PFSK-1 (cell line): ENCODE measurements around the gene GPC6.

Experiments used
- FOXP2 ChIP-seq: optimal IDR thresholded peaks from 2 replicates; pipeline ENCODE3; 2011; ENCODE audit warnings: borderline replicate concordance, control low read depth, inconsistent platforms; ENCODE audit not compliant: insufficient read depth; ENCODE audit errors: extremely low read length, extremely low read depth
- POLR2AphosphoS5 ChIP-seq: IDR thresholded peaks from 2 replicates; pipeline ENCODE4 v1.6.1; 2012; ENCODE audit warnings: low read depth, mild to moderate bottlenecking, control low read depth, low read length, moderate library complexity
- SIN3A ChIP-seq: IDR thresholded peaks from 2 replicates; pipeline ENCODE4 v1.6.1; 2012; ENCODE audit warnings: mild to moderate bottlenecking, low read length, moderate library complexity, borderline replicate concordance; ENCODE audit not compliant: insufficient read depth
- TAF1 ChIP-seq: IDR thresholded peaks from 2 replicates; pipeline ENCODE4 v1.6.1; 2012; ENCODE audit warnings: low read length, control low read depth, borderline replicate concordance; ENCODE audit not compliant: insufficient read depth
- TF ChIP-seq, protein P1 (sequence below), 2 experiments: IDR thresholded peaks; 2 replicates each; pipeline versions ENCODE4 v1.6.1 to v1.8.0; 2011 to 2012; ENCODE audit warnings: low read depth in 2 of 2, low read length in 2 of 2, control low read depth in 1 of 2, inconsistent platforms in 1 of 2, mild to moderate bottlenecking in 1 of 2, moderate library complexity in 1 of 2; ENCODE audit not compliant: insufficient read depth in 1 of 2

The GPC6 gene

GRCh38 chr13:94296471-94296870 lies 1069.9 kb downstream of the GPC6 start:
- TF ChIP-seq, protein P1, sequence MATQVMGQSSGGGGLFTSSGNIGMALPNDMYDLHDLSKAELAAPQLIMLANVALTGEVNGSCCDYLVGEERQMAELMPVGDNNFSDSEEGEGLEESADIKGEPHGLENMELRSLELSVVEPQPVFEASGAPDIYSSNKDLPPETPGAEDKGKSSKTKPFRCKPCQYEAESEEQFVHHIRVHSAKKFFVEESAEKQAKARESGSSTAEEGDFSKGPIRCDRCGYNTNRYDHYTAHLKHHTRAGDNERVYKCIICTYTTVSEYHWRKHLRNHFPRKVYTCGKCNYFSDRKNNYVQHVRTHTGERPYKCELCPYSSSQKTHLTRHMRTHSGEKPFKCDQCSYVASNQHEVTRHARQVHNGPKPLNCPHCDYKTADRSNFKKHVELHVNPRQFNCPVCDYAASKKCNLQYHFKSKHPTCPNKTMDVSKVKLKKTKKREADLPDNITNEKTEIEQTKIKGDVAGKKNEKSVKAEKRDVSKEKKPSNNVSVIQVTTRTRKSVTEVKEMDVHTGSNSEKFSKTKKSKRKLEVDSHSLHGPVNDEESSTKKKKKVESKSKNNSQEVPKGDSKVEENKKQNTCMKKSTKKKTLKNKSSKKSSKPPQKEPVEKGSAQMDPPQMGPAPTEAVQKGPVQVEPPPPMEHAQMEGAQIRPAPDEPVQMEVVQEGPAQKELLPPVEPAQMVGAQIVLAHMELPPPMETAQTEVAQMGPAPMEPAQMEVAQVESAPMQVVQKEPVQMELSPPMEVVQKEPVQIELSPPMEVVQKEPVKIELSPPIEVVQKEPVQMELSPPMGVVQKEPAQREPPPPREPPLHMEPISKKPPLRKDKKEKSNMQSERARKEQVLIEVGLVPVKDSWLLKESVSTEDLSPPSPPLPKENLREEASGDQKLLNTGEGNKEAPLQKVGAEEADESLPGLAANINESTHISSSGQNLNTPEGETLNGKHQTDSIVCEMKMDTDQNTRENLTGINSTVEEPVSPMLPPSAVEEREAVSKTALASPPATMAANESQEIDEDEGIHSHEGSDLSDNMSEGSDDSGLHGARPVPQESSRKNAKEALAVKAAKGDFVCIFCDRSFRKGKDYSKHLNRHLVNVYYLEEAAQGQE (IDR thresholded peaks at IDR 0.05; ENCODE audit: insufficient read depth in 1 of 2, low read depth in 2 of 2, low read length in 2 of 2), result no peak
- TF ChIP-seq SIN3A (no peak), POLR2AphosphoS5 (no peak), FOXP2 (no peak), TAF1 (no peak)

GRCh38 chr13:94298346-94298745 lies 1071.7 kb downstream of the GPC6 start:
- no peak for TF ChIP-seq TAF1
- TF ChIP-seq POLR2AphosphoS5, result no peak
- TF ChIP-seq, protein P1 (IDR thresholded peaks at IDR 0.05; ENCODE audit: insufficient read depth in 1 of 2, low read depth in 2 of 2, low read length in 2 of 2), result no peak
- no peak for TF ChIP-seq SIN3A
- no peak for TF ChIP-seq FOXP2

- TF ChIP-seq SIN3A (no peak), TAF1 (no peak), POLR2AphosphoS5 (no peak), FOXP2 (no peak)
- TF ChIP-seq, protein P1 (IDR thresholded peaks at IDR 0.05; ENCODE audit: insufficient read depth in 1 of 2, low read depth in 2 of 2, low read length in 2 of 2), result no peak
Observed at GRCh38 chr13:94300401-94300800, 1073.8 kb downstream of the GPC6 start.

- no peak for TF ChIP-seq FOXP2
- TF ChIP-seq, protein P1 (IDR thresholded peaks at IDR 0.05; ENCODE audit: insufficient read depth in 1 of 2, low read depth in 2 of 2, low read length in 2 of 2), result no peak
- no peak for TF ChIP-seq TAF1
- no peak for TF ChIP-seq POLR2AphosphoS5
- no peak for TF ChIP-seq SIN3A
Observed at GRCh38 chr13:94301487-94301886, 1074.9 kb downstream of the GPC6 start.

- TF ChIP-seq, protein P1 (IDR thresholded peaks at IDR 0.05; ENCODE audit: insufficient read depth in 1 of 2, low read depth in 2 of 2, low read length in 2 of 2), result no peak
- no peak for TF ChIP-seq POLR2AphosphoS5
- TF ChIP-seq FOXP2, result no peak
- no peak for TF ChIP-seq SIN3A
- TF ChIP-seq TAF1, result no peak
Observed at GRCh38 chr13:94303644-94304174, 1077.1 kb downstream of the GPC6 start.
